HG02571 (cell line): Measurements from ENCODE around the gene NFIB.

Experiments used
- ATAC-seq: cut with Tn5 transposase; IDR thresholded peaks from one replicate; pipeline ENCODE4 v1.9.1; 2021; ENCODE audit warnings: mild to moderate bottlenecking, moderate library complexity; ENCODE audit not compliant: unreplicated experiment

Gene NFIB

DNA sequence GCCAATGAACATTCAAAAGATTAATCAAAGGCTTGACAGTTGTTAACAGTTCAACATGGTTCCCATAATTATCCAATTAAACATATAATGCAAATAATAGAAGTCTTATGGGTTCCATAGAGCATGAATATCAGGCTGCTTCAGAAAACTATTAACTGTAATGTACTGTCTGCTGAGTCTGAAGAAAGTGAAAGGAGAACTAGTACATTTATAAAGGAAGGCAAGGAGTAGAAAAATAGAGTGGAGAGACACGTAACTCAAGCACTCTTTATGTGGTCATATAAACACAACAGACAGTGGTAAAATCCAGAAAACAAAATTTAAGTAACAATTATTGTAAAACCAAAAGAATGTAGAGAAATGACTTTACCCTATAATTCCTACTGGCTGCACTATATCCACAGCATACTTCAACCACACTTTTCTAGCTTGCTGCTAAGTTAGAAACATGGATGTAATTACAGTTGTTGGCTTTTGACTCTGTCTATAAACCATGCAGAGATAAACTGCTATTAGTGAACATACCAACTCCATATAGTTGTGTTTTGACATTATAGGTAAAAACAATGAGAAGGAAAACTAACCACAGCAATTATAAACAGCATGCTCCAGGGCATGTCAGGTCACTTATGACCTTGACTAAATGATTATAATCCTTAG, 32.7 kb downstream of the NFIB start:
- ATAC-seq, result no peak

DNA sequence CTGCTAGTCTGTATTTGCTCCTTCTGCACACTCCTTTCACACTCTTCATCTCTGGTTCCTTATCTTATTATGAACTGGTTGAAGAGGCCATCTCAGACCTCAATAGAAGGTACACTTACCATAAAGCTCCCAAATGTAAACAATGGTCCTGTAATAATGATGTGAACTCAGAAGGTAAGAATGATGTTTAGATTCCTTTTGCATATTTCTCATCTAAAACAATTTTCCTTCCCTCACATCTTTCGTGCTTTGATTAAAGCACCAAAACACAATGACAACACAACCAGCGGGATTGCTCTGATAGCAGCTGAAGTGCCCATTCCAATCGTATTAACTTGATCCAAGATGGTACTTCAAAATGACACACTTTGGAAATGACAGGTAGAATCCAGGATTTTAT, 34.3 kb downstream of the NFIB start:
- no peak for ATAC-seq

DNA sequence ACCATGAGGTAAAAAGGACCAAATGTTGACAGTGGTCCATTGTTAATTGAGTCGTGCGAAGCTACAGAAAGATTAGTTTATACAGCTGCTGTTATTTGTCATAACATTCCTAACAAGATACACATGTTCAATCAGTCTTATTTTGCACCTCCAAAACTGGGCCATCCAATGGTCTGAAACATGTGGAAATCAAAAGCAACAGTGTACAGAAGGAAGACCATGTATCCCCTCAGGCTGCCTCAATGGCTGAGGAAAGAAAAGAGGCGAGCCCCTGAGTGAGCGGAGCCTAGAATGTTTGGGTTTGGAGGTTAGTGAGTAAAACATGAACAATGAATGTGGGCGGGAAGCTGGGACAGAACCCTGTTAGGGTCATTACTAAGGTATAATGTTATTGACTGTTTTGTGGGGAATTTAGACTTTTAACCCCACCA, 35.6 kb downstream of the NFIB start:
- no peak for ATAC-seq

DNA sequence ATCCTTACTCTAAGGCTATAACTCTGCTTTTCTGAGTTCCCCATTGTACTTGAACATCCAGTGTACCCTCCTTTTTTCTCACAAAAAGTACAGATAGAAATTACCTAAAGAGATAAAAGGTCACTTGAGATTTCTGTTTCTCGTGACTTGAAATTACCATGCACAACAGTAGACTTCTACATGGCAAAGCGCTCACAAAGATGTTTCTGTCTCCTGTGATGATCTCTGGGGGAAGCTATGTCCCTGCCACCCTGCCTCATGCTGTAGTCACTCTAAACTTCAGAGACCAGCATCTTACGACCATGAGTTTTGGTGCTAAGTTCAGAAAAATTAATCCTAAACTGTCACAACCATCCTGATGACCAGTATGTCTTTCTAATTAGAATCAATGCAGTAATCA, 36.2 kb downstream of the NFIB start:
- ATAC-seq, result no peak

DNA sequence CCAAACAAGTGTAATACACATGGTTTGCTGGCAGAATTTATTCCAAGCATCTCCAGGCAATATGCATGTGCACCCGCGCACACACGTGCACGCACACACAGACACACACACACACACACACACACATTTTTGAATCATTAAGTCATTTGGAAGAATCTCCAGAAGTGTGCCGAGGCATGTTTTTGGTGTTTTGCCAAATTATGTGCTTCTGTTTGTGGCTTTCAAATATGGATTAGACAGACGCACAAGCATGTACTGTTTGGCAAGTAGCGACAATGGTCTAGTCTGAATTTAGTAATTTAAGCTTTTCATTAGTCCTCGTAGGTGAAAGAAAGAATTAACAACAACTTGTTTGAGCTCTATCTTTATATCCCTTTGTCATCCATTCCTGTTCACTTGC, 36.7 kb downstream of the NFIB start:
- ATAC-seq, result no peak

DNA sequence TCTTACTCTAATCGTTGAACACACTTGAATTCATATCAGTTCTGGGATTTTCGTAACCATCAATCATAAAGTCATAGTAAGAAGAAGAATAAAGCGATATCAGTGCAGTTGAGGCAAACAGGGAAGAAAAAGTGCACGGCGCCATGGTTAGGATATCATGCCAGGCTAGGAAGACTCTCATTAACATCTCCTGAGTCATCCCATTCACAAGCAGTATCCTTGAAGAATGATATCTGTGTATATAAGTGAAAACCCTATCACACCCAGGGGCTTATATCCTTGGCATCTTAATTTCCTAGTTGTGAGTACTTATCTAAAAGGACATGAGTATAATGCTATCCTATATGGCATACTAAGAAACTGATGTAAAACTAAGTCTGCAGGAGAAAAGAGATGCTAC, 38.6 kb downstream of the NFIB start:
- ATAC-seq, result no peak

DNA sequence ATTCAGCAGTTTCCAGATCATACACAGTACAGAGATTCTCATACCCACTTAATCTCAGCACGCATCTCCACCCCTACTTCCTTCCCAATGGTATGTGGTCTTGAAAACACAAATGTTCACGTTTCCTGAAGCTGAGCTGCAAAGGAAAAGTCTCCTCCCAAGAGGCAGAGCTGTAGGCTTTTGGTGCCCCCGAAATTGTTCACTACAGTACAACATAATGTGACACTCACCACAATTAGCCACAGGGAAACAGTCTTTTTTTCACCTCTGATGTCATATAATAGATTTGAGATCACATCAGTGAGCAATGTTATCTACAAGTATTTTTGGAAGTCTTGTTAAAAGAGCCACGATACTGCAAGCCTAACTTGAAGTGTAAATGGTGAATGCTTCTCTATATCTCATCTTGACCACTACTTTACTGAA, 40.2 kb downstream of the NFIB start:
- ATAC-seq, result no peak

DNA sequence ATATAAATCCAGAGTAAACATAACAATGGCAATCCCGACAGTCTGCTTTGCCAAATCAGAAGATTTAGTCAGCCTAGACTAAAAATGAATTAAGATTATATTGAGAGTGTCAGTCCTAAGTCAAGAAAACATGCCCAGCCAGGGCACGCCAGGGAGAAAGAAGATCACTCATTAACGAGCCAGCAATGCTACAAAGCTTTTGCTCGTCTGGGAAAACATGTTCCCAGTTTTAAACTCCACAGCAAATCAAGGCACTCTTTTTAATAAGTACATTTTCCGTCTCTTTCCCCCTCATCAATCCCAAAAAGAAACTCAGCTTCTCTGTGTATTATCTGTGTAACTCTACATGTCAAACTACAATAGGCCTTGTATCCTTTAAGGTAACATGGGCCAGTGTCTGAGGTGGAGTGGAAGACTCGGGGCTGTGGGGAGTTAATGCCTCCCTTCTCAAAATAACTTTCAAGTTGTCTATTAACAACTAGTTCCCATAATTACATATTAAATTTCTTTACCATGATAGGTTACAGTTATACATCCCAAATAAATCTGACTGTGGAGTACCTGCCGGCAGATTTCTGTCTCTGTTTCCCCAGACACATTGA, 40.9 kb downstream of the NFIB start:
- ATAC-seq, result no peak

DNA sequence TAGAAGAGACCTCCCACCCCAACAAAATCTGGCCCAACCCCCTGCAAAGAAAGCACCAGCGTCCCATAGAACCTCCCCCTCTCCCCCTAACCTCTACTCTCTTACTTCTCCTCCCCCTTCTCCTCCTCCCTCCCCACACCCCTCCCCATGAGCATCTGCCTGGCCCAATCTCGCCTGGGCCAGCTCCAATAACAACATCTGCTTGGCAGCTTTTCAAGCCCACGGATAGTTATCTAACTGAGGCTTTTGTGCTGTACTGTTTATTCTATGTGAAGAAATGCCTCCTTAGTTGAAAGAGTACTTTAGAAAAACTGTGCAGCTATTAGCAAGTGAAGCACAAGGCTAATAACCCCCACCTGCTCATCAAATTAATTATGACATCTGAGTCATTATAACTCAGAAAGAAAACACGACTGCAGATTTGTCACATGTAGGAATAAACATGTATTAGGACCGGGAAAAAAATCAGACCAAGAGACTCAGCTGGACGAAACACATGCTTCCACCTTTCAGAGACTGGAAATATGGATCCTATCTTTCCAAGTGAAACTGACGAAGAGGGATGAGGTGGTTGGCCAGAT, 42.8 kb downstream of the NFIB start:
- no peak for ATAC-seq

DNA sequence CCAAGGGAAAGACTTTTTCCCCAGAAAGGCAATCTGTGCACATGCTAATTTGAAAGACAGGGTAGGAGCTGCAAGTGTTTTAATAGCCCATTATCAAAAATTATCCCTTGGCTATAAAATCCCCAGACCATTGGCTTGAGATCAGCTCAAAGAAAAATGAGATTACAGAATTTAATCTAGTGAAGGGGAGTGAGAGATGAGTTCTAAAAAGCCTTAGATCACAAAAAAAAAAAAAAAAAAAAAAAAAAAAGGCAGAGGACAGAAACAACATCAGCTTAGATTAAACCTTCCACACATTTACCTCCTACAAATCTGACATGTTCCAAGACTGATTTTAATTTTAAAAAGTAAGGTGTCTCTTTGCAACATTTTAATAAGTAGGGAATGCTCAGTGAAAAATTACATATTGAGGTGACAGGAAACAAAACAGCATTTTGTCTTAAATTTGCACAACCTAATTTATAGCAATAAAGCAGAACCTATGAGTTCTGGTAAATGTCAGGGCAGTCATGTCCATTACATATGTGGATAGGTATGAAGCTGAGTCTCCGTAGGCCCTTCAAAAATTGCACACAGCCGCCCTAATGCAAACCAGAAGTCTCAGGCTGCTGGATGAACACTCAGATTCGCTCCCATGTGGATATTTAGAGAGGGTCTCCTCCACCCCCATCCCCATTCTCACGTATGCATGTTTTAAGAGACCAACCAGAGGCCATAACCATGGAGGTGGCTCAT, 43.4 kb downstream of the NFIB start:
- ATAC-seq, result no peak

DNA sequence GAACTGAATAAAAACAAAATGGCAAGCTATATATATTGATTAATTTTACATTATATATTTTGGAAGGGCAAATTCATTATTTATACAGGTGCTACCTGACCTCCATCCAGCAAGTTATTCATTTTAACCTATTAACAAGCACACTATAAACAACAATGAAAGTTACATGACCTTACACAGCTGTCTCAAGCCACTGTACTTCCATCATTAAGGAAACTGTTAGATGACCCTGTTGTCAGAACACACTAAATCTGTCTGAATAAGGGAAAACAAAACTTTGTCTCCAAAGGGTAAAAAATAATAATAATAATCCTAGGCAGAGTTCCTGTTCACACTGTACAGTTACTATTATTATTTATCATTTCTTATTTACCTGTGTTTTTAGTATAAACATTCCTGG, 44.0 kb downstream of the NFIB start:
- ATAC-seq, result no peak

DNA sequence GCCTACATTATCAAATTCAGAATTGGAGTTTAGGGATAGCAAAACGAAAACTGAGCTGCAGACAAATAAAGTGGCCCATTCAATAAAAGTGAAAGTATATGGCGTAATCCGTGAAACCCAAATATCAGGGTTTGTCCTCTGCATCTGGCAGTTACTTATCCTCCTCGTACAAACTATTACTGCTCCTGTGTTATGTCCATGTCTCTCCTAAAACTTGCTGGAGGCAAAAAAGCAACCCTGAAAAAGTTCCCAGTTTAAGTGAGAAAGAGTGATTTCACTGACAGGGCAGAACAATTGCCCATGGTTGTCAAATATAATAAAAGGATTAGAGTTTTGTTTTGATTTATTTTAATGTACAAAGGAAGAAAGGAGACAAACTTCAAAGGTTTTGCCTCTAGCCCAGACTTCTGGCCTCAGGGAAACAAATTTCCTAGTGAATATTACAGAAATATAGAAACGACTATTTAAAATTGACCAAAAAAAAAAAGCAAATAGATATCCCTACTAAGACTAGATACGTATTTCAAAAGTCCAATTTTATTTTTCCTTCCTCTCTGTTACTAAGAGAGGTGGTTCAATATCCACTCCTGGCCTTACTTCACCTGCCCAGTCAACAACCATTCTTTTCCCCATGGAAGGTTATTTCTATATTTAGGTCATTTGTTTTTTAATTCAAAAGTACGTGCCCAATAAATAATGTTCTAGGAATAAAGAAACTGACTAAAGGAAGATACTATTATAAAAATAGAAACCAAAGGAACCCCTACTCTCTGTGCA, 50.0 kb downstream of the NFIB start:
- ATAC-seq, result no peak

DNA sequence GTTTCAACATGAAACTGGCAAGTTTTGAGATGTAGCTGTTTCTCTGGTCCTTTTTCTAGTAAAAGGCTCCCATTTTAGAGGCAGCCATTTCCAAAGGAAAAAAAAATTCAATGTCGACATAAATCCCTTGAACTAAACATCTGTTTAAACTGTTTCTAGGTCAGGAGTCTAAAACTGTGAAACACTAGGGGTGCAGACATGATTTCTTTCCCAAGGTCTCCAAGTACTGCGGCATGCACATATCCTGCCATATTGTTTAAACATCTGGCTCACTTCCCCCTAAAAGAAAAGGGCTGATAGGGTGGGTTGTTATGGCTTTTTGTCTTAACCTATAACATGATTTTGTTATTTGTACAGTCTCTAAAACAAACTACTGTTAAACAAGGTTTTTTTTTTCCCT, 51.1 kb downstream of the NFIB start:
- ATAC-seq, result no peak

DNA sequence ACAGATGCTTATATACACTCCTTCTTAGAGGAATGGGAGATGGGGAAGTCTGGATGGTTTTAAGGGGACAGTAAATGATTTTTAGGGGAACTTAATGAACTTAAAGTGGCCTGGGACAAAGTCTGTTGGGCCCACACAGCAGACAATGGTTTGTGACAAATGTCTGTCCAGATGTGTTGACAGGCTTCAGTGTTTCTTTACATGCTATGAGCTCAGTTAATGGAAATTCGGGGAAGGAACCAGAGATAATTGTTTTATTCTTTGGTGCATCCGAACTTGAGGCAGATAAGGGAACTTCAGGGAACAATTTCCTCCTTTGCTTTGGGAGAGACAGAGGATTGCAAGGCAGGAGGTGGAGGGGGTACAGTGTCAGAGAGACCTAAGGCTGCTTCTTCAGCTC, 52.3 kb downstream of the NFIB start:
- ATAC-seq, result no peak

DNA sequence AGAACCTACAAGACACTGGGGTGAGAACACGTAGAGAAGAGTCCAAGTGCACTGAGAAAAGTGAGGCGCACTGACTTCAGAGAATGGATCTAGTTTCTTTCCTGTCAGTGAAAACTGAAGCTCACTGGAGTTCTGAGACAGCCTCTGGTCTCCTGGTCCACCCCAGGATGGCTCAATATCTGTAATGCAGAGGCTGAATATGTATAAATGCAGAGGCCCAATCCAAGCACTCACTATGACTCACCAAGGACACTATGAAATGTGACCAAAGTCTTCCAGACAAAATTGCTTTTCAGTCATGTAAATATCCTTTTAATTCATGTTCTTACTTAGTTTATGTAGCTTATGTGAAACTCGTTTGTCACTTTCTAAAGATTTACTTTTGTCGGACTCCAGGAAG, 53.8 kb downstream of the NFIB start:
- ATAC-seq, result no peak

DNA sequence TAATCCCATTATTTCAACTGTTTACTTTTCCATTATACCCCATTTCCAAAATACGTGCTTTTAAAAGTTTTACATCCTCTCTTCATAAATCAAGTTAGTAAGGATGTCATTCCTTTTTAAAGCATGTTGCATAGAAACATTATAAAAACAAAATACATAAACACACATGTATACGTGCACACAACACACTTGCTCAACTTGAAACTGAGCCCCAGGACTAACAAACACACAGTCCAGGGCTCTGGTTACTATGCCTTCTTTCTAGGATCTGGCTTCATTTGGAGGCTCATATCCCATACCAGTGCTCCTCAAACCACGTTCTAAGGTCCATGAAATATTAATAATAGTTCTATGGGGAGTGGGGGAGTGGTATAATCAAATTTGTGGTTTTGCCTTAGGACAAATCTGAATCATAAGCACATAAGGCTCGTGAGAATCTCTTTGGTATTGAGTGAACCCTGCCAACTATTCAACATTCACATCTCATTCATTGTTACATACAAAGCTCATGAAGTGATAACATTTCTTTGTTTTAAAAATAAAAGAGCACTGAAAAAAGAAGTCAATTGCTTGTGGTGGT, 55.2 kb downstream of the NFIB start:
- ATAC-seq, result no peak

DNA sequence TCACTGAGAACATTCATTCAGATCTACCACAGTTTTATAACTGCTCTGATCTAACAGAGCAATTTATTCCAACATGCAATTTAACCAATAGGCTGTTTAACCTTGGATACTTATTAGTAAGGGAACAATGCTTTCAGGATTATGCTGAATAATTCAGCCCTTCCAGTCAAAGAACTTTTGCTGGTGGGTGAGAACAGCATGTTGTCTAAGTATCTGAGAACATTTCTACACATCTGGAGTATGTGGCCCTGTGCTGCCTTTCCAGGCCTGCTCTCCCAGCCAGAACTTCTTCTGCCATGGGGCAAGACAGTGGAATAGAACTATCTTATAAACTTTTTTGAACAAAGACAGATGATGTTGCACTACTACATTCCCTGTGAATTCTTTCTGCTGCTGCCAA, 55.8 kb downstream of the NFIB start:
- ATAC-seq, result no peak

DNA sequence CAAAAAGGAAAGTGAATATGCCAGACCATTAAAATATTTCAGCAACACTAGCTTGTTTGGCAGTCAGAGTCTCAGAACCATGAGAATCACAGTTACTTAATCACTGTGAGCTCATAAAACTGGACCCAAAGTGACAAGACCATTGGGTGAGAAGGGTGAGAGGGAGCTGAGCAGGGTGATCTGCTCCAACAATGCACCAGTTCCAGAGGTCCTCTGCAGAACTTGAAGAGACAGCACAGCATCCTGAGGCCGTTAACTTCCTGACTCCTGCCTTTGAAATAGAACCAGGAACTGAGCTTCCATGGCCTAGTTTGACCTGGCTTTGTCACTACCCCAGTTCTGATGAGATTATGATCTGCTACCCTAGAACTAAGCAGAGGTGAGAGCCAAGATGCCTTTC, 57.4 kb downstream of the NFIB start:
- no peak for ATAC-seq

DNA sequence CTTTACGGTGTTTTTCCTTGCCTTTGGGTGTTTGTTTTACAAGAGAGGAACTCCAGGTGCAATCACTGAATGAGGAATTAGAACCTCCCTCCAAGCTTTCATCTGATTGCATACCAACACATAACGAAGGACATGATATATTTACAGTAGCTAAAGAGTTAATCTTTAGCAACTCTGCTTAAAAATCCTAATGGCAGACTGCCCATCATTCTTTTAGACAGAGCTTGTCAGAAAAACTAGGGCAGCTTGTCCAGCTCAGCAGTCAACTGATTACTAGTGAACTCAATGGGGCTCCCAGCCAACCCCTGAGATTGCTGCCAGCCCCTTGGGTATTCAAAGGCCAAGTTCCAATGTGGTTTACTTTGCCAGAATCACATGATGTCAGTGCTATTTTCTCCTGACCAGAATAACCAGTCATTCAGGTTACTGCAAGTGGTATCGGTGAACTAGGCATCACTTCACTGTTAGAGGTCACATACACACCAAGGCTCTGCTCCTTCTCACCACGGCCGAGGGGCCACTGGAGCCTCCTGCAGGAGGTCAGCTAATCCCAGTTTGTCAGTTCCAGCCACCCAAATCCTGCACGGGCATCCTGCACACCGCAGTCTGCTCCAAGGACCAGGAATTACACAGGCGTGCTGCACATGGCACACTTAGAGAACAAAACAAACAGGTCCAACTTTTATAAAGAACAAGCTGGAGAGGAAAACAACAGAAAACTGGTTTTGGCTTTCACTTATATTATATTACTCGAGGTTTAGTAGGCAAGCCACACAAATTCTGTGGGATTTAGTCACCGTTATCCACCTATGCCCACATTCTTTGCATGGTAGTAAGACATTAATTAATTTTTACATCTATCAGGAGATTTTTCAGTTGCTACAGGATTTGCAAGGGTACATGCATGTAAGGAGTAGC, 62.5 kb downstream of the NFIB start:
- ATAC-seq, result no peak

DNA sequence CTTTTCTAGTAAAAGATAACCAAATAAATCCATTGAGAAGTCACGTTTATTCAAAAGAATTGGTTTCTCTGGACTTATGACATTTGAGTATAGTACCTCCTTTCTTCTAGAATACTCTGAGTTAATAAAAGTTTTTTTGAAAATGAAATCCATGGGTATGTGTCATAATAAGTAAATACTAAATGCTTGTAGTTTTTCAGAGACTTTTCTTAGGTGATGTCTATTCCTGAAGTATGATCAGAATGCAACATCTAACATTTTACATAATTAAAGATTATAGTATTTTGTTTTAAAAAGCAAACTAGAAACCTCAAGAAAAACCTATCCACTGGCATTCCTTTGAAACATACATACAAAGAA, 63.2 kb downstream of the NFIB start:
- no peak for ATAC-seq
